GM23248 (cell line): Measurements from ENCODE around the gene BCAR1.

Experiments
- EZH2 ChIP-seq: fragments of 200-600 bp; sonication (generic); IDR thresholded peaks from 2 replicates; pipeline ENCODE4 v1.6.1; 2018; ENCODE audit warnings: antibody characterized with exemption, mild to moderate bottlenecking; ENCODE audit not compliant: insufficient read depth, poor library complexity, severe bottlenecking
- EZH2phosphoT487 ChIP-seq: fragments of 200-600 bp; sonication (generic); IDR thresholded peaks from 2 replicates; pipeline ENCODE4 v1.6.1; 2018; ENCODE audit warnings: antibody characterized with exemption, moderate library complexity, mild to moderate bottlenecking, low read depth; ENCODE audit not compliant: insufficient read depth

DNA sequence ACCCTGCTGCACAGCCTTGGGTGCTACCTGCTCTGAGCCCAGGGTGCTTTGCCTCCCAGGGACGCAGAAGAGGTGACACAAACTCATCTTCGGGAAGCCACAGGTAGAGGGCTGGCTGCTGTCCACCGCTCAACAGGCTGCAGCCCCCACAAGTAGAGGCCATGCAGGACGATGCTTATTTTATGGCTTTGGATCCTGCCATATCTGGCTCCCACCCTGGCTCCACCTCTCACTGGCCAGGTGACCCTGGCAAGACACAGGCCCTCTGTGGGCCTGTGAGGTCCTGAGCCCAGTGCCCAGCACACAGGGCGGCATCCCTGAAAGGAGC is 11.3 kb upstream of the BCAR1 start:
- TF ChIP-seq EZH2, result no peak
- no peak for TF ChIP-seq EZH2phosphoT487
